ENCODE measurements around the gene WDR5.

The WDR5 gene

GRCh38 chr9:134171316-134172197, 35.7 kb downstream of the WDR5 start:
- TF ChIP-seq CTCF (IDR thresholded peaks at IDR 0.05; ENCODE audit: low read depth, low read length) = no peak
- H3K4me3 ChIP-seq (ENCODE audit: low read depth, low read length) = no peak overlapping the region

- no peak for TF ChIP-seq CTCF (IDR thresholded peaks at IDR 0.05; ENCODE audit: low read depth, low read length)
- H3K4me3 ChIP-seq (ENCODE audit: low read depth, low read length) = no peak overlapping the region
These were observed 36.6 kb downstream of the WDR5 start for GRCh38 chr9:134172198-134173126.

- no peak for TF ChIP-seq CTCF (IDR thresholded peaks at IDR 0.05; ENCODE audit: low read depth, low read length)
- H3K4me3 ChIP-seq (ENCODE audit: low read depth, low read length) = no peak overlapping the region
These were observed 37.5 kb downstream of the WDR5 start for GRCh38 chr9:134173127-134174072.

GRCh38 chr9:134174073-134174449, 38.2 kb downstream of the WDR5 start:
- no peak overlapping the region for H3K4me3 ChIP-seq (ENCODE audit: low read depth, low read length)
- no peak for TF ChIP-seq CTCF (IDR thresholded peaks at IDR 0.05; ENCODE audit: low read depth, low read length)

- no peak overlapping the region for H3K4me3 ChIP-seq (ENCODE audit: low read depth, low read length)
- TF ChIP-seq CTCF (IDR thresholded peaks at IDR 0.05; ENCODE audit: low read depth, low read length) = no peak
These were observed 38.8 kb downstream of the WDR5 start for GRCh38 chr9:134174526-134175290.

GRCh38 chr9:134175291-134175807, 39.5 kb downstream of the WDR5 start:
- TF ChIP-seq CTCF (IDR thresholded peaks at IDR 0.05; ENCODE audit: low read depth, low read length) = no peak
- no peak overlapping the region for H3K4me3 ChIP-seq (ENCODE audit: low read depth, low read length)

All from WI38 (cell line).